Spleen (tissue), 7 donors: ENCODE data around the gene DCST2.
"Not testable (repeated sequence)": the region's sequence is repeated elsewhere in the genome, so short reads cannot be mapped to it uniquely, and the experiment has no call there.

ENCODE experiments used
- CTCF ChIP-seq, 11 experiments: fragments of 200-600 bp in 7 of 11; fragments of 450-650 bp in 4 of 11; sonication (generic) in 4 of 11; IDR thresholded peaks in 8 of 11; conservative IDR thresholded peaks in 3 of 11; 1 replicate in 7 of 11; 2 replicates in 4 of 11; pipeline versions ENCODE4 v1.4.0 to v1.8.0; 2016 to 2021; ENCODE audit warnings: antibody characterized with exemption in 11 of 11, inconsistent platforms in 4 of 11, mild to moderate bottlenecking in 1 of 11
- POLR2A ChIP-seq, 3 donors: fragments of 450-650 bp; IDR thresholded peaks; one replicate each; pipeline ENCODE4 v1.5.1; 2017; ENCODE audit warnings: antibody characterized with exemption in 3 of 3, mild to moderate bottlenecking in 1 of 3
- donor health status: DM: no; HTN: no; CAD: no; lungs with moderate emphysema.
- donor health status: DM: no; HTN: no; CAD: no.
- donor health status: DM: no; HTN: no; CAD: no.

GRCh38 chr1:154977762-154978161 lies 55.8 kb downstream of the DCST2 start:
- TF ChIP-seq CTCF (IDR thresholded peaks at IDR 0.05 in 8 of 11, conservative IDR thresholded peaks at IDR 0.05 in 3 of 11); POLR2A (IDR thresholded peaks at IDR 0.05): not testable (repeated sequence)
